ENCODE data around the gene MEPCE. TPM values are rescaled to one million over a fixed set of nuclear protein-coding genes. Genes with fewer than 3 reads are reported as not detected.

The MEPCE gene
- total and polyA plus RNA-seq, 9 donors = 29.4 to 60.6 (median 44.7) TPM

DNA sequence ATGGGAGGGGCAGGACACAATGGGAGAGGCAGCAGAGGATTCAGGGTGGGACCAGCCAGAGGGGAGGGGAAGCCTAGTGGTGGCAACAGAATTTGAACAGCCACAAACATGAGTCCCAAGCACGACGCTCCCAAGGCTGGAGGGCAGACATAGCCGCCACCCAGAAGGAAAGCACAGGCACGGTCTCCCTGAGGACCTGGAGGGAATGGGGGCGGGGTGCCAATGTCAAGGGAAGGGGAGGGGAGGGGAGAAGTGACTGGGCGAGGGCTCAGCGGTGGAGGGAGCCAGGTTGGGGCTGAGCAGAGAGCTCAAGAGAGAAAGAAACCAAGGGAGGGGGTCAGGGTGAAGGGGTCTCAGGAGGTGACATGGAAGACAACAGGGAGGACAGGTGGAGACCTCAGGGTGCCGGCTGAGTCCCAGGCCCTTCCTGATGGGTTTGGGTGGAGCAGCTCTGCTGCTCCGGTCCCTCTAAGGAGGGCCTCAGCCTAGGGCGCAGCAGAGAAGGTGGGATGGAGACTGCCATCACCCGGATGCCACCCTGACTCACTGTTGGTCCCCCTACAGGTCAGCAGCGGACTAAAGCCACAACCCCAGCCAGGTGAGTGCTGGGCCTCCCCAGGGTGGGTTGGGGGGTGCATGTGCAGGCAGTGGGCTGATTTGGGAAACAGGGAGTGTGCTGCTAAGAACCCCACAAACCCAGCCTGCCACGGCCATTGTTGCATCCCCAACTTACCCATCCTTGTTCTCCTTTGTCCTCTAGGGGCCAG, 32.1 kb upstream of the MEPCE start:
- H3K27me3 ChIP-seq = no peaks in the 10 kb centered on the region
- 69 to 72% (median 71%) methylated on average over 13 of the region's 13 CpGs for WGBS, 3 donors
- TF ChIP-seq EP300 (IDR thresholded peaks at IDR 0.05) (no peak), POLR2A (IDR thresholded peaks at IDR 0.05) (no peak)
- TF ChIP-seq, protein P1, sequence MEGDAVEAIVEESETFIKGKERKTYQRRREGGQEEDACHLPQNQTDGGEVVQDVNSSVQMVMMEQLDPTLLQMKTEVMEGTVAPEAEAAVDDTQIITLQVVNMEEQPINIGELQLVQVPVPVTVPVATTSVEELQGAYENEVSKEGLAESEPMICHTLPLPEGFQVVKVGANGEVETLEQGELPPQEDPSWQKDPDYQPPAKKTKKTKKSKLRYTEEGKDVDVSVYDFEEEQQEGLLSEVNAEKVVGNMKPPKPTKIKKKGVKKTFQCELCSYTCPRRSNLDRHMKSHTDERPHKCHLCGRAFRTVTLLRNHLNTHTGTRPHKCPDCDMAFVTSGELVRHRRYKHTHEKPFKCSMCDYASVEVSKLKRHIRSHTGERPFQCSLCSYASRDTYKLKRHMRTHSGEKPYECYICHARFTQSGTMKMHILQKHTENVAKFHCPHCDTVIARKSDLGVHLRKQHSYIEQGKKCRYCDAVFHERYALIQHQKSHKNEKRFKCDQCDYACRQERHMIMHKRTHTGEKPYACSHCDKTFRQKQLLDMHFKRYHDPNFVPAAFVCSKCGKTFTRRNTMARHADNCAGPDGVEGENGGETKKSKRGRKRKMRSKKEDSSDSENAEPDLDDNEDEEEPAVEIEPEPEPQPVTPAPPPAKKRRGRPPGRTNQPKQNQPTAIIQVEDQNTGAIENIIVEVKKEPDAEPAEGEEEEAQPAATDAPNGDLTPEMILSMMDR (IDR thresholded peaks at IDR 0.05) = no peak
- H3K4me3 ChIP-seq = no peak overlapping the region
- H3K36me3 ChIP-seq = no peaks in the 10 kb centered on the region
- peaks cover 4% of the 10 kb centered on the region for H3K4me1 ChIP-seq (ENCODE audit: insufficient read depth)
- DNase-seq = no peak
- intact Hi-C loops (cut with DNase I) = no loop called here
- no peaks in the 10 kb centered on the region for H3K9me3 ChIP-seq
- no peak overlapping the region for H3K27ac ChIP-seq

DNA sequence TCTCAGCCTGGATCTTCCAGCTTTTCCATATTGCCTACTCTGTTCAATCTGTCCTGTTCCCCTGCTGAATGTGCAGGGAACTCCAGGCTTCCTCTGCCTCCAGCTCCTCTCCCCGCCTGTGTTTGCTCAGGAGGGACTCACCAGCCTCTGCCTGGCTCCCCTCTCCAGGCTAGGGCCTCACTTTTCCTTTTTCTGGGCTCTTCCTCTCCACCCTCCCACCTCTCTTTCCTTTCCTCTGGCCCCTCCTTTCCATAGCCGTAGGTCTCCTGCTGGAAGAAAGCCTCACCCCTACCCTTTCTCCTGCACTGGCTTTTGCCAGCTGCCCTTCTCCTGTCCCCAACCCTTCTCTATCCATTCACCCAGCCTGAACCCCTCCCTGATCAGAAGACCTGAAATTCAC, 31.4 kb upstream of the MEPCE start:
- intact Hi-C loops (cut with DNase I) = no loop called here
- 32 to 47% (median 38%) methylated on average over 2 of the region's 2 CpGs for WGBS, 3 donors
- DNase-seq = no peak
- H3K9me3 ChIP-seq = no peaks in the 10 kb centered on the region
- H3K36me3 ChIP-seq = no peaks in the 10 kb centered on the region
- H3K27ac ChIP-seq = no peak overlapping the region
- H3K4me1 ChIP-seq (ENCODE audit: insufficient read depth) = peaks cover 4% of the 10 kb centered on the region
- no peaks in the 10 kb centered on the region for H3K27me3 ChIP-seq
- TF ChIP-seq POLR2A (IDR thresholded peaks at IDR 0.05) (no peak), EP300 (IDR thresholded peaks at IDR 0.05) (no peak)
- TF ChIP-seq, protein P1 (IDR thresholded peaks at IDR 0.05) = no peak
- H3K4me3 ChIP-seq = no peak overlapping the region

DNA sequence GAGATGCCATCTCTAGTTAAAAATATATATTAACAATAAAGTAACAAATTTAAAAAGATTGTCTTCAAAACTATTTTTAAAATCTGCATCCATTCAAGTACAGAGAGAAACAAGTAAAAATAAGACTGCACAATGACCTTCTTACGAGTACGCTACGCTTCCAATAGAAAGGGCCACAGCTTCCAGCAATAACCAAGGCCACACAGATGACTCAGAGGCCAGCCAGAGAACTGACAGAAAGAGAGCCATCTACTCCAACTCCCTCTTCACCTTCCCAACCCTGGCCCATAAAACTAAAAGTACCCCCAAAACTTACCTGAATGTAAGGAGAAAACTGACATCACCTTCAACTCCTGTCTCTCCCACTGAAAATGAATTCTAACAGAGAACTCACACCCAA, 29.6 kb upstream of the MEPCE start:
- Histone ChIP-seq H3K27me3 (no peaks in the 10 kb centered on the region), H3K9me3 (no peaks in the 10 kb centered on the region), H3K27ac (no peak overlapping the region), H3K4me1 (ENCODE audit: insufficient read depth) (peaks cover 4% of the 10 kb centered on the region), H3K36me3 (no peaks in the 10 kb centered on the region), H3K4me3 (no peak overlapping the region)
- WGBS, 3 donors = 79 to 88% (median 88%) methylated on average over 3 of the region's 3 CpGs
- DNase-seq = no peak
- intact Hi-C loops (cut with DNase I) = loop anchor here in 1 of 4 donors (10.0 kb wide), 1 partner anchor 45 kb away; the partner anchor contains the start of gene PILRB
- no peak for TF ChIP-seq EP300 (IDR thresholded peaks at IDR 0.05)
- TF ChIP-seq, protein P1 (IDR thresholded peaks at IDR 0.05) = no peak
- TF ChIP-seq POLR2A (IDR thresholded peaks at IDR 0.05) = no peak

DNA sequence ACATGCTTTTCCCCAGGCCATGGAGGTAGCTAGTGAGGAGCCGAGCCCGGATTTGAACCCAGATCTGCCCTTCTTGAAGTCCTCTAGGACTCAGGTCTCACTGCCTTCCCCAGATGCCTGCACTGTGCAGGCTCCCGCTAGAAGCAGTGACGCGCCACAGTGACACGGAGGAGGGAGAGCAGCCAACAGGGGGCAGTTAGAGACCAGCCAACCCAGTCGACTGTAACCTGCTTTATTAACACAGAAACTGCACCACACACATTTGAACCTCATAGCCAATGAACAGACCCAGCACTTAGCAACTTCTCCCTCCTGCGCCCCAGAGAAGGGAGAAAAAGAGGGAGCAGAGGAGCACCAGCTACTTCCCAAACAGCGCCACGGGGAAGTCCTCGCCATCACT, 29.0 kb upstream of the MEPCE start:
- Histone ChIP-seq H3K27me3 (no peaks in the 10 kb centered on the region), H3K9me3 (no peaks in the 10 kb centered on the region), H3K27ac (no peak overlapping the region), H3K36me3 (no peaks in the 10 kb centered on the region), H3K4me3 (no peak overlapping the region), H3K4me1 (ENCODE audit: insufficient read depth) (peaks cover 4% of the 10 kb centered on the region)
- DNase-seq = no peak
- no peak for TF ChIP-seq POLR2A (IDR thresholded peaks at IDR 0.05)
- TF ChIP-seq, protein P1 (IDR thresholded peaks at IDR 0.05) = no peak
- no peak for TF ChIP-seq EP300 (IDR thresholded peaks at IDR 0.05)
- intact Hi-C loops (cut with DNase I) = loop anchor here in 1 of 4 donors (10.0 kb wide), 1 partner anchor 46 kb away; the partner anchor contains the start of gene PILRB
- WGBS, 3 donors = 83 to 88% (median 85%) methylated on average over 11 of the region's 11 CpGs
